Measurements from ENCODE around the gene RIMKLA. TPM values are rescaled to one million over a fixed set of nuclear protein-coding genes. Genes with fewer than 3 reads are reported as not detected.
A peak's percentile ranks its signal among the peaks of the same experiment; 100 is the strongest.

RIMKLA gene
- total and polyA plus RNA-seq, 2 of the 13 experiments (the other 11 are each of a cell fraction or from before 2014, with no cell fraction given): 2.5 to 3.8 TPM

GRCh38 chr1:42456010-42456753, 75.6 kb downstream of the RIMKLA start, which contains the start of the genes PPCS and ZMYND12 (continued):
- TF ChIP-seq ZNF570 (CRISPR knock-in tag; IDR thresholded peaks at IDR 0.05; ENCODE audit: borderline replicate concordance) (0 out of 2 replicates have a peak, but pooled peaks have one; percentile 36), GATAD2A (CRISPR knock-in tag; IDR thresholded peaks at IDR 0.05) (no peak), ZNF644 (CRISPR knock-in tag; IDR thresholded peaks at IDR 0.05; ENCODE audit: low read depth) (0 out of 2 replicates have a peak, but pooled peaks have one; percentile 9), CEBPB (IDR thresholded peaks at IDR 0.05; ENCODE audit: borderline replicate concordance, low read depth, low read length) (no peak), TGIF2 (CRISPR knock-in tag; IDR thresholded peaks at IDR 0.05) (peak; percentile 30; the same call in 1 of the 2 replicates), SAP130 (CRISPR knock-in tag; IDR thresholded peaks at IDR 0.05; ENCODE audit: low read depth) (peak; percentile 78), ELF3 (CRISPR knock-in tag; IDR thresholded peaks at IDR 0.05) (peak; percentile 93), ATAD3A (CRISPR knock-in tag; IDR thresholded peaks at IDR 0.05) (no peak), ZNF136 (CRISPR knock-in tag; IDR thresholded peaks at IDR 0.05; ENCODE audit: low read depth) (0 out of 2 replicates have a peak, but pooled peaks have one; percentile 33), ZNF12 (CRISPR knock-in tag; IDR thresholded peaks at IDR 0.05) (no peak; the same call in 1 of the 2 replicates), ZNF883 (CRISPR knock-in tag; IDR thresholded peaks at IDR 0.05; ENCODE audit: not compliant biosample characterization) (no peak), SRY (CRISPR knock-in tag; IDR thresholded peaks at IDR 0.05) (peak; percentile 69; the same call in 1 of the 2 replicates), KAT2B (IDR thresholded peaks at IDR 0.05; ENCODE audit: borderline replicate concordance, low read depth, low read length) (no peak), ZNF567 (CRISPR knock-in tag; IDR thresholded peaks at IDR 0.05; ENCODE audit: borderline replicate concordance) (no peak), ZNF256 (CRISPR knock-in tag; conservative IDR thresholded peaks at IDR 0.05) (0 out of 2 replicates have a peak, but pooled peaks have one; percentile 15), ETV5 (CRISPR knock-in tag; IDR thresholded peaks at IDR 0.05; ENCODE audit: borderline replicate concordance) (no peak; the same call in 1 of the 2 replicates), NFE2L2 (IDR thresholded peaks at IDR 0.05; ENCODE audit: low read length) (no peak), HOXA3 (CRISPR knock-in tag; IDR thresholded peaks at IDR 0.05) (peak; percentile 56; the same call in 1 of the 2 replicates), ZNF775 (CRISPR knock-in tag; IDR thresholded peaks at IDR 0.05; ENCODE audit: borderline replicate concordance) (no peak), ZNF549 (CRISPR knock-in tag; IDR thresholded peaks at IDR 0.05) (no peak), IRF9 (CRISPR knock-in tag; IDR thresholded peaks at IDR 0.05; ENCODE audit: borderline replicate concordance) (no peak), ZBTB39 (CRISPR knock-in tag; IDR thresholded peaks at IDR 0.05) (no peak), MXI1 (IDR thresholded peaks at IDR 0.05; ENCODE audit: borderline replicate concordance, low read depth, low read length) (peak; percentile 64; the same call in 2 of the 3 replicates), ZBTB33 (CRISPR knock-in tag; IDR thresholded peaks at IDR 0.05) (no peak), ZNF782 (CRISPR knock-in tag; IDR thresholded peaks at IDR 0.05; ENCODE audit: borderline replicate concordance) (peak; percentile 16; the same call in 1 of the 2 replicates), HNF4G (IDR thresholded peaks at IDR 0.05; ENCODE audit: borderline replicate concordance, low read depth, low read length) (no peak), HNF4G (CRISPR knock-in tag; IDR thresholded peaks at IDR 0.05; ENCODE audit: borderline replicate concordance, low read depth) (no peak)

Data from HepG2 (cell line).